GM23248 (cell line): ENCODE data around the gene SEMA3F. TPM values are rescaled to one million over a fixed set of nuclear protein-coding genes. Genes with fewer than 3 reads are reported as not detected.

Experiments used
- DNase-seq: peaks from one replicate; pipeline ENCODE4 v3.0.0-alpha.2; 2015
- H2AFZ ChIP-seq: fragments of 200-600 bp; sonication (generic); 2 replicates; pipeline ENCODE4 v1.6.1; 2016; ENCODE audit warnings: antibody characterized with exemption
- H3F3A ChIP-seq: fragments of 200-600 bp; sonication (generic); 2 replicates; pipeline ENCODE4 v1.6.1; 2016; ENCODE audit warnings: mild to moderate bottlenecking, antibody characterized with exemption, mixed run types; ENCODE audit not compliant: insufficient read depth
- H3K27ac ChIP-seq: fragments of 200-600 bp; sonication (generic); 2 replicates; pipeline ENCODE4 v1.5.1; 2016; ENCODE audit warnings: mild to moderate bottlenecking
- H3K27me3 ChIP-seq: fragments of 200-600 bp; sonication (generic); replicated peaks from 2 replicates; pipeline ENCODE4 v1.6.1; 2016; ENCODE audit warnings: mild to moderate bottlenecking; ENCODE audit not compliant: insufficient read depth
- H3K36me3 ChIP-seq: fragments of 200-600 bp; sonication (generic); 2 replicates; pipeline ENCODE4 v1.6.1; 2016; ENCODE audit warnings: low read depth, mild to moderate bottlenecking
- H3K4me1 ChIP-seq: fragments of 200-600 bp; sonication (generic); 2 replicates; pipeline ENCODE4 v1.6.1; 2016; ENCODE audit warnings: mild to moderate bottlenecking; ENCODE audit not compliant: insufficient read depth
- H3K4me2 ChIP-seq: fragments of 200-600 bp; sonication (generic); one replicate; pipeline ENCODE4 v1.6.1; 2016; ENCODE audit warnings: mild to moderate bottlenecking; ENCODE audit not compliant: unreplicated experiment
- H3K4me3 ChIP-seq: fragments of 200-600 bp; sonication (generic); 2 replicates; pipeline ENCODE4 v1.5.1; 2016; ENCODE audit warnings: mild to moderate bottlenecking
- H3K79me2 ChIP-seq: fragments of 200-600 bp; sonication (generic); 2 replicates; pipeline ENCODE4 v1.6.1; 2016; ENCODE audit warnings: mild to moderate bottlenecking; ENCODE audit not compliant: insufficient read depth
- H3K9ac ChIP-seq: fragments of 200-600 bp; sonication (generic); 2 replicates; pipeline ENCODE4 v1.6.1; 2016; ENCODE audit warnings: mild to moderate bottlenecking
- H3K9me2 ChIP-seq: fragments of 200-600 bp; sonication (generic); 2 replicates; pipeline ENCODE4 v1.6.1; 2016; ENCODE audit warnings: mixed run types, mild to moderate bottlenecking, moderate library complexity; ENCODE audit not compliant: insufficient read depth
- H3K9me3 ChIP-seq: fragments of 200-600 bp; sonication (generic); one replicate; pipeline ENCODE4 v1.6.1; 2017; ENCODE audit warnings: low read depth
- H4K20me1 ChIP-seq: fragments of 200-600 bp; sonication (generic); 2 replicates; pipeline ENCODE4 v1.6.0; 2016; ENCODE audit not compliant: insufficient read depth
- EZH2 ChIP-seq: fragments of 200-600 bp; sonication (generic); IDR thresholded peaks from 2 replicates; pipeline ENCODE4 v1.6.1; 2018; ENCODE audit warnings: antibody characterized with exemption, mild to moderate bottlenecking; ENCODE audit not compliant: insufficient read depth, poor library complexity, severe bottlenecking
- EZH2phosphoT487 ChIP-seq: fragments of 200-600 bp; sonication (generic); IDR thresholded peaks from 2 replicates; pipeline ENCODE4 v1.6.1; 2018; ENCODE audit warnings: antibody characterized with exemption, moderate library complexity, mild to moderate bottlenecking, low read depth; ENCODE audit not compliant: insufficient read depth
- WGBS, 2 experiments: methylation state at CpG; one replicate each; pipeline ENCODE4 v1.1.6; 2015 to 2017; ENCODE audit warnings: low lambda C conversion rate in 2 of 2, low coverage in 1 of 2; ENCODE audit errors: missing lambda C conversion rate in 2 of 2; 5-methylcytosine and 5-hydroxymethylcytosine counted together
- in situ Hi-C: fragments of 300-500 bp; cut with MboI; formaldehyde crosslinking; loops from 2 replicates; pipeline ENCODE4 v1.15.0; 2020
- polyA plus RNA-seq: library from polyadenylated mRNA; unstranded; fragments of >200 nt; fragmentation: Nextera tagmentation; extraction: Ambion mirVana; gene quantifications from 2 replicates; pipeline ENCODE4 v1.2.1, GENCODE V29; 2016
- total RNA-seq: library from RNA; depleted of rRNA; stranded (reverse); fragments of >200 nt; shearing (Covaris generic); gene quantifications from 2 replicates; pipeline ENCODE4 v1.2.3, GENCODE V29; 2014

Gene SEMA3F
- total and polyA plus RNA-seq, 2 experiments from 2014 or later: 0.54 to 3.2 TPM

GRCh38 chr3:50166620-50167019, 11.5 kb downstream of the SEMA3F start:
- Histone ChIP-seq H3K9me3 (no peaks in the 10 kb centered on the region), H3K4me2 (no peak overlapping the region), H3K9ac (no peak overlapping the region), H3K27me3 (no peaks in the 10 kb centered on the region), H3F3A (peaks cover 6% of the 10 kb centered on the region; the same call in 1 of the 2 replicates), H3K27ac (no peak overlapping the region), H3K4me1 (peaks cover 30% of the 10 kb centered on the region), H2AFZ (no peak overlapping the region), H3K79me2 (no peaks in the 10 kb centered on the region), H3K4me3 (no peak overlapping the region), H3K36me3 (no peaks in the 10 kb centered on the region), H3K9me2 (no peaks in the 10 kb centered on the region), H4K20me1 (no peaks in the 10 kb centered on the region)
- in situ Hi-C loops: no loop called here
- DNase-seq: no peak
- WGBS, 2 experiments: 51 to 66% methylated on average over 5 to 6 of the region's 6 CpGs
- TF ChIP-seq EZH2 (no peak), EZH2phosphoT487 (no peak)

- TF ChIP-seq EZH2 (no peak), EZH2phosphoT487 (no peak)
- WGBS, 2 experiments: 85 to 86% methylated on average over 14 to 16 of the region's 16 CpGs
- H3K4me2 ChIP-seq: no peak overlapping the region
These were observed 12.1 kb downstream of the SEMA3F start for GRCh38 chr3:50167069-50167840.

GRCh38 chr3:50167841-50168209, 12.7 kb downstream of the SEMA3F start:
- Histone ChIP-seq H3F3A (peaks cover 6% of the 10 kb centered on the region; the same call in 1 of the 2 replicates), H3K27me3 (no peaks in the 10 kb centered on the region), H2AFZ (no peak overlapping the region), H3K4me1 (peaks cover 30% of the 10 kb centered on the region), H3K9me2 (no peaks in the 10 kb centered on the region), H3K9me3 (no peaks in the 10 kb centered on the region), H3K79me2 (no peaks in the 10 kb centered on the region), H3K4me3 (no peak overlapping the region), H3K27ac (no peak overlapping the region), H3K4me2 (no peak overlapping the region), H4K20me1 (no peaks in the 10 kb centered on the region), H3K9ac (no peak overlapping the region), H3K36me3 (no peaks in the 10 kb centered on the region)
- no peak for DNase-seq
- 98% methylated on average over 7 of the region's 7 CpGs for WGBS, 2 experiments
- in situ Hi-C loops: no loop called here
- TF ChIP-seq EZH2: no peak
- TF ChIP-seq EZH2phosphoT487: no peak

More at GRCh38 chr3:50167069-50167840, 12.1 kb downstream of the SEMA3F start:
- Histone ChIP-seq H3K4me1 (peaks cover 30% of the 10 kb centered on the region), H4K20me1 (no peaks in the 10 kb centered on the region), H3K9me3 (no peaks in the 10 kb centered on the region), H3F3A (peaks cover 6% of the 10 kb centered on the region; the same call in 1 of the 2 replicates), H3K9me2 (no peaks in the 10 kb centered on the region), H3K27ac (no peak overlapping the region), H3K36me3 (no peaks in the 10 kb centered on the region), H3K79me2 (no peaks in the 10 kb centered on the region), H3K4me3 (no peak overlapping the region), H3K27me3 (no peaks in the 10 kb centered on the region), H2AFZ (no peak overlapping the region), H3K9ac (no peak overlapping the region)
- no peak for DNase-seq
- in situ Hi-C loops: no loop called here

GRCh38 chr3:50168388-50168787, 13.3 kb downstream of the SEMA3F start:
- H3K9me2 ChIP-seq: no peaks in the 10 kb centered on the region
- H3K4me2 ChIP-seq: no peak overlapping the region
- DNase-seq: no peak
- no peak overlapping the region for H3K27ac ChIP-seq
- WGBS, 2 experiments: 98% methylated on average over 9 of the region's 9 CpGs
- no peaks in the 10 kb centered on the region for H3K79me2 ChIP-seq
- no peak overlapping the region for H2AFZ ChIP-seq
- in situ Hi-C loops: no loop called here
- no peaks in the 10 kb centered on the region for H3K36me3 ChIP-seq
- H3K4me1 ChIP-seq: peaks cover 30% of the 10 kb centered on the region
- no peaks in the 10 kb centered on the region for H4K20me1 ChIP-seq
- no peaks in the 10 kb centered on the region for H3K9me3 ChIP-seq
- no peak overlapping the region for H3K4me3 ChIP-seq
- no peak overlapping the region for H3K9ac ChIP-seq
- peaks cover 6% of the 10 kb centered on the region; the same call in 1 of the 2 replicates for H3F3A ChIP-seq
- no peaks in the 10 kb centered on the region for H3K27me3 ChIP-seq
- TF ChIP-seq EZH2 (no peak), EZH2phosphoT487 (no peak)
